Endothelial cell of umbilical vein (primary cell): ENCODE measurements around the gene ANTXRL. TPM values are rescaled to one million over a fixed set of nuclear protein-coding genes. Genes with fewer than 3 reads are reported as not detected.

Experiments used
- BruUV-seq: library from RNA; stranded (reverse); fragments of 400-500 nt; replicated peaks from 2 replicates; lab custom pipeline; 2021; lab: Mats Ljungman, UMichigan
- CTCF ChIA-PET: fragments of 300-600, 350-600 bp; sonication (Branson Sonifier 250); formaldehyde crosslinking; loops from one replicate; lab custom pipeline; 2021; ENCODE audit warnings: antibody characterized with exemption, inconsistent platforms; lab: Charles Lee
- POLR2A ChIA-PET: fragments of 300-600, 350-600 bp; sonication (Branson Sonifier 250); formaldehyde crosslinking; loops from one replicate; lab custom pipeline; 2021; ENCODE audit warnings: antibody characterized with exemption, inconsistent platforms; lab: Charles Lee
- DNase-seq: peaks from one replicate; pipeline ENCODE4 v3.0.0-alpha.2; 2011; ENCODE audit warnings: low read depth, low spot score
- FAIRE-seq: peaks from 2 replicates; lab custom pipeline; 2011; peaks lifted over from hg19 to GRCh38; lab: Jason Lieb, UNC
- H2AFZ ChIP-seq: 2 replicates; pipeline ENCODE4 v1.6.0; 2012; ENCODE audit warnings: low read depth, low read length, control low read depth, inconsistent platforms
- H3K27ac ChIP-seq: 2 replicates; pipeline ENCODE4 v1.5.1; 2011; ENCODE audit warnings: low read depth, mild to moderate bottlenecking, control low read depth, low read length, moderate library complexity; ENCODE audit not compliant: insufficient read depth
- H3K27me3 ChIP-seq, 2 experiments: 2 replicates each; pipeline versions ENCODE4 v1.6.0 to v1.6.1; 2011; ENCODE audit warnings: low read length in 2 of 2, mixed read lengths in 1 of 2; ENCODE audit not compliant: control insufficient read depth in 2 of 2, insufficient read depth in 2 of 2
- H3K36me3 ChIP-seq, 2 experiments: 2 replicates in 1 of 2; 3 replicates in 1 of 2; pipeline ENCODE4 v1.5.1; 2011; ENCODE audit warnings: low read length in 2 of 2, mild to moderate bottlenecking in 1 of 2, moderate library complexity in 1 of 2; ENCODE audit not compliant: control insufficient read depth in 2 of 2, insufficient read depth in 2 of 2; ENCODE audit errors: extremely low read depth in 1 of 2
- H3K4me1 ChIP-seq: 3 replicates; pipeline ENCODE4 v1.5.1; 2011; ENCODE audit warnings: mild to moderate bottlenecking, low read length; ENCODE audit not compliant: control insufficient read depth, insufficient read depth; ENCODE audit errors: extremely low read depth
- H3K4me2 ChIP-seq: 2 replicates; pipeline ENCODE4 v1.6.1; 2011; ENCODE audit warnings: low read length, control low read depth, mixed read lengths; ENCODE audit not compliant: insufficient read depth
- H3K4me3 ChIP-seq, 3 experiments: fragments of 200-600 bp in 1 of 3; sonication (generic), shearing (Covaris generic) in 1 of 3; replicated peaks in 1 of 3; 2 replicates each; pipeline ENCODE4 v1.5.1; 2011 to 2016; ENCODE audit warnings: control low read depth in 3 of 3, low read length in 3 of 3, mild to moderate bottlenecking in 2 of 3, inconsistent platforms in 1 of 3, low read depth in 1 of 3, moderate library complexity in 1 of 3; ENCODE audit not compliant: insufficient read depth in 1 of 3
- H3K79me2 ChIP-seq: 2 replicates; pipeline ENCODE4 v1.6.0; 2012; ENCODE audit warnings: low read length, inconsistent platforms; ENCODE audit not compliant: control insufficient read depth, insufficient read depth
- H3K9ac ChIP-seq: replicated peaks from 2 replicates; pipeline ENCODE3; 2011; ENCODE audit warnings: low read length, control low read depth; ENCODE audit not compliant: insufficient read depth; ENCODE audit errors: extremely low read depth
- H3K9me1 ChIP-seq: replicated peaks from 3 replicates; pipeline ENCODE4 v1.6.0; 2011; ENCODE audit warnings: mild to moderate bottlenecking, low read length; ENCODE audit not compliant: control insufficient read depth, insufficient read depth; ENCODE audit errors: extremely low read depth
- H3K9me3 ChIP-seq: replicated peaks from 2 replicates; pipeline ENCODE4 v1.5.1; 2012; ENCODE audit warnings: low read length, inconsistent platforms; ENCODE audit not compliant: control insufficient read depth, insufficient read depth
- H4K20me1 ChIP-seq: replicated peaks from 2 replicates; pipeline ENCODE3; 2011; ENCODE audit warnings: mild to moderate bottlenecking, low read length; ENCODE audit not compliant: control insufficient read depth, insufficient read depth; ENCODE audit errors: extremely low read depth
- EZH2 ChIP-seq: IDR thresholded peaks from 2 replicates; pipeline ENCODE4 v1.6.1; 2012; ENCODE audit warnings: borderline replicate concordance, low read depth, mild to moderate bottlenecking, moderate library complexity, low read length, inconsistent platforms; ENCODE audit not compliant: severe bottlenecking
- FOS ChIP-seq: IDR thresholded peaks from 2 replicates; pipeline ENCODE4 v1.6.1; 2011; ENCODE audit warnings: mild to moderate bottlenecking, low read length, moderate library complexity, borderline replicate concordance; ENCODE audit not compliant: insufficient read depth
- GATA2 ChIP-seq: IDR thresholded peaks from 2 replicates; pipeline ENCODE4 v1.7.0; 2011; ENCODE audit warnings: low read depth, mild to moderate bottlenecking, moderate library complexity, mixed read lengths, low read length; ENCODE audit not compliant: insufficient read length, insufficient read depth
- JUN ChIP-seq: IDR thresholded peaks from 2 replicates; pipeline ENCODE4 v1.6.1; 2011; ENCODE audit warnings: borderline replicate concordance, low read depth; ENCODE audit not compliant: insufficient read length, insufficient read depth
- MYC ChIP-seq: IDR thresholded peaks from one replicate; pipeline ENCODE4 v1.6.1; 2011; ENCODE audit warnings: mild to moderate bottlenecking, low read depth, low read length
- POLR2A ChIP-seq: IDR thresholded peaks from 2 replicates; pipeline ENCODE4 v1.6.1; 2012; ENCODE audit warnings: low read depth, mild to moderate bottlenecking, control low read depth, low read length
- POLR2AphosphoS5 ChIP-seq: IDR thresholded peaks from 2 replicates; pipeline ENCODE4 v1.6.1; 2012; ENCODE audit warnings: low read depth, mild to moderate bottlenecking, control low read depth, low read length, moderate library complexity; ENCODE audit not compliant: insufficient read depth
- dilution Hi-C: fragments of 300-500 bp; cut with MboI; formaldehyde crosslinking; loops from one replicate; pipeline ENCODE4 v1.15.0; 2019; ENCODE audit warnings: low sequenced_read_pairs; ENCODE audit not compliant: extremely low pct_ligation_motif_present
- intact Hi-C: fragments of 100-400 bp; cut with micrococcal nuclease; formaldehyde crosslinking; loops from one replicate; pipeline ENCODE4 v1.10.0; 2022
- polyA plus RNA-seq, 4 experiments: library from polyadenylated mRNA; depleted of rRNA in 3 of 4; stranded (reverse) in 3 of 4; unstranded in 1 of 4; fragments of >200 nt; gene quantifications; 2 replicates each; pipeline versions ENCODE4 v1.2.1 to v1.2.3, GENCODE V29; 2011 to 2012; ENCODE audit warnings: missing spikeins in 1 of 4
- total RNA-seq: library from RNA; stranded (reverse); gene quantifications from 2 replicates; pipeline ENCODE4 v1.2.3, GENCODE V29; 2021
- TF ChIP-seq, protein P1 (sequence below): IDR thresholded peaks from 2 replicates; pipeline ENCODE4 v1.6.1; 2011; ENCODE audit not compliant: insufficient read depth, insufficient read length
- TF ChIP-seq, protein P2 (sequence below), 2 donors: IDR thresholded peaks; 1 replicate in 1 of 2; 2 replicates in 1 of 2; pipeline ENCODE4 v1.5.1; 2011; ENCODE audit warnings: low read length in 2 of 2, mild to moderate bottlenecking in 2 of 2, moderate library complexity in 2 of 2, control low read depth in 1 of 2, inconsistent platforms in 1 of 2, low read depth in 1 of 2; ENCODE audit not compliant: insufficient read depth in 1 of 2; ENCODE audit errors: extremely low read depth in 1 of 2

ANTXRL gene
- total and polyA plus RNA-seq, 2 donors (not counting 3 experiments of a cell fraction or from before 2014, with no cell fraction given), result not detected

DNA sequence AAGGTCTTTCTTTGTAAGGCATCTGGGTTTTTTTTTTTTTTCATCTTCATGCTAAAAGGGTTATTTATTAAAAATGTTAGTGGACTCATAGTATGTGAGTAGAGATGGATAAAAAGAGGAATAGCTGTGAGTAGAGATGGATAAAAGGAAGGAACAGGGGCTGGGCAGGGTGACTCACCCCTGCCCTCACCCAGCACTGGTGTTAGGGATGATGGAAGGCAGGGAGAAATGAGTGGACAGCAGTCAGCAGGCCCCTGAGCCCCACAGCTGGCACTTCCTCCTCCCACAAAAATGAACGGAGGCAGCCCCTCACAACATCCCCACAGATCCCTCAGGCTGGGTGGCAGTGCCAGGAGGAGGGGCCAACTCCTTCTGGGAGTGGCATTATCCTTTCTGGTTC lies 39.3 kb downstream of the ANTXRL start:
- Histone ChIP-seq H3K36me3 (no peaks in the 10 kb centered on the region), H3K4me1 (no peaks in the 10 kb centered on the region), H3K79me2 (no peaks in the 10 kb centered on the region), H3K27ac (no peak overlapping the region), H3K4me2 (no peak overlapping the region), H2AFZ (no peak overlapping the region), H3K27me3 (peaks cover 0 to 3% of the 10 kb centered on the region in 2 experiments), H3K9me1 (no peaks in the 10 kb centered on the region), H3K4me3 (no peak overlapping the region), H3K9me3 (no peaks in the 10 kb centered on the region), H4K20me1 (no peaks in the 10 kb centered on the region), H3K9ac (no peak overlapping the region)
- DNase-seq (no peak), FAIRE-seq (no peak)
- ChIA-PET POLR2A (no interaction called here), CTCF (interaction anchor here (0.9 to 1.2 kb wide), 2 partner anchors 97 to 100 kb away, joined by 3 to 5 read pairs; no protein-coding TSS in a partner anchor)
- dilution Hi-C loops, result no loop called here
- BruUV-seq, result no TSS peak
- intact Hi-C loops, result no loop called here
- TF ChIP-seq MYC (no peak), GATA2 (no peak), FOS (no peak), POLR2AphosphoS5 (no peak), EZH2 (no peak), POLR2A (no peak), JUN (no peak)
- TF ChIP-seq, protein P1, sequence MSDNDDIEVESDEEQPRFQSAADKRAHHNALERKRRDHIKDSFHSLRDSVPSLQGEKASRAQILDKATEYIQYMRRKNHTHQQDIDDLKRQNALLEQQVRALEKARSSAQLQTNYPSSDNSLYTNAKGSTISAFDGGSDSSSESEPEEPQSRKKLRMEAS, result no peak
- TF ChIP-seq, protein P2, sequence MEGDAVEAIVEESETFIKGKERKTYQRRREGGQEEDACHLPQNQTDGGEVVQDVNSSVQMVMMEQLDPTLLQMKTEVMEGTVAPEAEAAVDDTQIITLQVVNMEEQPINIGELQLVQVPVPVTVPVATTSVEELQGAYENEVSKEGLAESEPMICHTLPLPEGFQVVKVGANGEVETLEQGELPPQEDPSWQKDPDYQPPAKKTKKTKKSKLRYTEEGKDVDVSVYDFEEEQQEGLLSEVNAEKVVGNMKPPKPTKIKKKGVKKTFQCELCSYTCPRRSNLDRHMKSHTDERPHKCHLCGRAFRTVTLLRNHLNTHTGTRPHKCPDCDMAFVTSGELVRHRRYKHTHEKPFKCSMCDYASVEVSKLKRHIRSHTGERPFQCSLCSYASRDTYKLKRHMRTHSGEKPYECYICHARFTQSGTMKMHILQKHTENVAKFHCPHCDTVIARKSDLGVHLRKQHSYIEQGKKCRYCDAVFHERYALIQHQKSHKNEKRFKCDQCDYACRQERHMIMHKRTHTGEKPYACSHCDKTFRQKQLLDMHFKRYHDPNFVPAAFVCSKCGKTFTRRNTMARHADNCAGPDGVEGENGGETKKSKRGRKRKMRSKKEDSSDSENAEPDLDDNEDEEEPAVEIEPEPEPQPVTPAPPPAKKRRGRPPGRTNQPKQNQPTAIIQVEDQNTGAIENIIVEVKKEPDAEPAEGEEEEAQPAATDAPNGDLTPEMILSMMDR (IDR thresholded peaks at IDR 0.05; ENCODE audit: extremely low read depth in 1 of 2, insufficient read depth in 1 of 2, low read depth in 1 of 2, low read length in 2 of 2), result no peak
